SIG-M5 treated with dmso at 0.1 percent for 504 hours (cell line): ENCODE measurements around the gene POLR3A.

ENCODE experiments used
- DNase-seq: peaks from one replicate; lab custom pipeline; 2025; ENCODE audit not compliant: unreplicated experiment; lab: John Stamatoyannopoulos, UW

POLR3A gene

DNA sequence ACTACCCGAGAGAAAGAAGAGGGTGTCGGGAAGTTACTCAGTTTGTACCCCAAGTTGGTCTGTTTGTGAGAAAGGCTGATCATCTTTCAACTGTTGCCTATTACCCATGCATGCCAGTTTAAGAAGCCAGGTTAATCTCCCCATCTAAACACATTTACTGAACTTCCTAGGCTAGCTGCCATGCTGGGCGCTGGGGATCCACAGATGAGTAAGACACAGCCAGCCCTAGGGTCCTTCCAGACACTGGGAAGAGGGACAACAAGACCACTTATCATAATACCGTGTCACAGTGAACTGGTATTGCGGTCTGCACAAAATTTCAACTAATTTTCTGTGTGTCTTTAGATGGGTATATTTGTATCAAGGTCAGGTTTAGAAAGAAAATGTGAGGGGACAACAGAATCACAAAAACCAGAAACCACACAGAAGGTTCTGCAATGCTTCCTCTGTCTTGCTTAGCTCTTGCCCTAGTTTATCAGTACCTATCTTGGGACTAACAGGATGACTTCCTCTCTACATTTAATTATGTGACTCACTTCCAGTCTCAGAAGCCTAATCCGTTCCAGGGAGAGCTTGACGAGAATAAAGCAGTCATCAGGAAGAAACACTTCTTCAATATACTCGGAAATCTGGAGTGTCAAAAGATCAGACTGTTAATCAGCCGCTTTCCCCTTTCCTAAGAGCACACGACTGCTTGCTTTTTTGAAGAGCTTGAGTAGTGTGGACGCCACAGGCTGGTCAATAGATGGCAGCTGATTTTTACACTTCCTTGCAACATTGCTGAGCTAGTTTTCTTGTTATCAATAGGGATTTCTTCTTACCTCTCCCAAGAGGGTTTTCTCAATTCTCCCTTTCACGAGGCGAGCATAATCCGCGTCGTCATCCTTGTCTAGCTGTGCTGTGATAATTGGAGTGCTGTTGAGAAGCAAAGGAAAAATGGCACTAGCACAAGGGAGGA, 45.7 kb downstream of the POLR3A start:
- DNase-seq: no peak

DNA sequence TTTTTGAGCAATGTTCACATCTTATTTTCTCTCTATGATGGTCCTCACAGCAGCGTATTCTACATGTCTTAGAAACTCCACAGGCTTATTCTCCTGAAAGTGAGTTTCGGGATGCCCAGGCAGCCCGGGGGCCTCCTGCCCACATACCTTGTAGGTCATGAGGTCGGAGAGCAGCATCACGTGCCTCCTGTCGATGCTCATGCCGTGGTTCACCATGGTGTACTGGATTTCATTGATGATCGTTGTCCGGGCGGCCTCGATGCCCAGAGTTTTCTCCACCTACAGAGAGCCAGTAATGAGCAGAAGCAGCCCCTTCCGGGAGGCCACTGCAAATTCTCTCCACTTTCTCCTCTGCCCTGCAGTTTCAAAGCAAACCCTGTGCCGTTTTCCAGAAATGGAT, 48.0 kb downstream of the POLR3A start:
- no peak for DNase-seq

DNA sequence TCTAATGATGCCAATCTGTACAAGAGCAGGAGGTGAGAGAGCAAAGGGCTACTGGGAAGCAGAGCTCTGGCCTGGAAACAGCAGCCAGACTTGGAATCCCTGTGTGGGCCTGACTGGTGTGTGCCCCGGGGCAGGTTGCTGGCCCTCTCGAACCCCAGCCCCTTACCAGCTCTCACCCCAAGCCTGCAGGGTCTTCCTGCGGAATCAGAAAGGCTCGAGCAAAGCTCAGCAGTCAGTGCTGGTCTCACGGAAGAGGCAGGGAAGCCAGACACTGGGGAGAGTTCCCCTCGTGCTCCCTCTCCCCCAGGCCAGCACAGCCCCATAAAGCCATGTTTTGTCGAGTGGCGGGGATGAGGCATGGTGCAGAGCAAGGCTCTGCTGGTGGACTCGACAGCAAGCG, 50.1 kb downstream of the POLR3A start:
- no peak for DNase-seq

DNA sequence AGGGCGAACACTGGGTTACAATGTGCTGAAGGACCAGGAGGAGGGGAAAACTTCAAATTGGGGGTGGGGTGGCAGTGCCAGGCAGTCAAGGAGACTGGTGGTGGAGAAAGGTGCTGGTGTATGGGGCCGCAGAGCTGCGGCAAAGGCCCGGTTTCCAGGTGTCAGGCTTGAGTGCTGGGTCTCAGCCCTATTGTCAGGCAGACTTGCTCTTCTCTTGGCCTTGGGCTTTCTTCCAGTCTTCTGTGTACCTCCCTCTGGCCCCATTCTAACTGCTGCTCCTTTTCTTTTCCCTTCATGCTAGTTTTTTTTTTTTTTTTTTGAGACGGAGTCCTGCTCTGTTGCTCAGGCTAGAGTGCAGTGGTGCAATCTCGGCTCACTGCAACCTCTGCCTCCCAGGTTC, 51.0 kb downstream of the POLR3A start:
- DNase-seq: no peak

DNA sequence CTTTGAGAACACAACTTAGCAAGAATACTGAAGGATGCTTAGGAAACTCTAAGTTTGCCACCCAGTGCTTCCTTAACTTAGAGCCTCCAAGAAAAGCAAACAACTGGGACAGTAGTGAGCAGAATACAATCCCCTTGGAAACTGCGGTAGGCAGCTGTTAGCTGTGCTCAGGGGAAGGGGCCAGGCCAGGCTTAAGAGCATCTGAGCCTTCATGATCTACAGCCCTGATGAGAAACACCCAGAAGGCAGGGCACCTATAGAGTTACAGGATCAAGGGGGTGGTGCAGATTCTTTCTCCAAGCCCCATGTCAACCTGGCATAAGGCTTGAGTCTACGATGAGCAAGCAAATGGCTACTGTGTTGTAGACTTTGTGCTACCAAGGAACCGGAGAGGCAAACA, 51.4 kb downstream of the POLR3A start:
- DNase-seq: no peak

DNA sequence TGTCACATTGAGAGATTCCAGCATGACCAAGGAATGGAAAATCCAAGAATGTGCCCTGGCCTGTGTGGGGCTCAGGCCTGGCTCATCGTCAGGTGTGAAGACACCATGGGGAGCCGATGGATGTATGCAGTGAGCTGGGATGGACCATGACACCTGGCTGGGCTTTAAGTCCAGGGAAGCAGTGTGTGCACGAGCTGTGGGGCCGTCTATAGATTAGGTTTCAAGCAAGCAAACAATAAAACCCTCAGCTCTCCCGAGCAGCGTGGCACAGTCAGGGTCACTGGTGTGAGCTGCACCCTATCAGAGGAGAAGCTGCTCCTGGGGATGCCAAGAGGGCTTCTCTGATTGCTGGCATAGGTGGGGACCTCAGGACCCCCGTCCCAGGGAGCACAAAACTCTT, 52.3 kb downstream of the POLR3A start:
- DNase-seq: no peak

DNA sequence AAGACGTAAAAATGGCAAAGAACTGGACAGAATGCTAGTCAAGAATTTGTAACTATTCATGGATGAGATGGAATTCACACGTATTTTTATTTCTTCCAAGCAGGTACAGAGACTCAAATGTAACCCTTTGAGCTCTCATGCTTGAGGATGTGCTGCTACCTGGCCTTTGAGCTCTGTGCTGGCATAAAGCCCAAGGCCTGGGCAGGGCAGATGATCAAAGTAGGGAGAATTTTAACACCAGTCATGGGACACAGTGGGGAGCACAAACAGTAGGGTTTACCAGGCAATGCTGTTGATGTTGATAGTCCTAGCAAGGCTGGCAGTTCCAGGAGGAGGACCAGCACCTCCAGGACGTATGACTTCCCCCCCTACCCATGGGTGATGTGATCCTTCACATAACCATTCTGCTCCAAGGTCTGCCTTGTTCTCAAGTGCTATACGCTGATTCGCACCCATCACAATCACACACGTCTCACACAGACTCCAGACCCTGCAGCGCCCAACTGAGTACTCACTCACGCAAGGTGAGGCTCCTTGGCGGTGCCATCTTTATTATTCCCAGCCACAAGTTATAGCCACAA, 54.1 kb downstream of the POLR3A start:
- DNase-seq: no peak

GRCh38 chr10:77974396-77975074, 54.8 kb downstream of the POLR3A start:
- peak; percentile 5 for DNase-seq

GRCh38 chr10:77973276-77973675, 56.0 kb downstream of the POLR3A start:
- no peak for DNase-seq

- DNase-seq: no peak
These were observed 57.2 kb downstream of the POLR3A start for GRCh38 chr10:77972148-77972547.

GRCh38 chr10:77971804-77972144, 57.5 kb downstream of the POLR3A start:
- no peak for DNase-seq

DNA sequence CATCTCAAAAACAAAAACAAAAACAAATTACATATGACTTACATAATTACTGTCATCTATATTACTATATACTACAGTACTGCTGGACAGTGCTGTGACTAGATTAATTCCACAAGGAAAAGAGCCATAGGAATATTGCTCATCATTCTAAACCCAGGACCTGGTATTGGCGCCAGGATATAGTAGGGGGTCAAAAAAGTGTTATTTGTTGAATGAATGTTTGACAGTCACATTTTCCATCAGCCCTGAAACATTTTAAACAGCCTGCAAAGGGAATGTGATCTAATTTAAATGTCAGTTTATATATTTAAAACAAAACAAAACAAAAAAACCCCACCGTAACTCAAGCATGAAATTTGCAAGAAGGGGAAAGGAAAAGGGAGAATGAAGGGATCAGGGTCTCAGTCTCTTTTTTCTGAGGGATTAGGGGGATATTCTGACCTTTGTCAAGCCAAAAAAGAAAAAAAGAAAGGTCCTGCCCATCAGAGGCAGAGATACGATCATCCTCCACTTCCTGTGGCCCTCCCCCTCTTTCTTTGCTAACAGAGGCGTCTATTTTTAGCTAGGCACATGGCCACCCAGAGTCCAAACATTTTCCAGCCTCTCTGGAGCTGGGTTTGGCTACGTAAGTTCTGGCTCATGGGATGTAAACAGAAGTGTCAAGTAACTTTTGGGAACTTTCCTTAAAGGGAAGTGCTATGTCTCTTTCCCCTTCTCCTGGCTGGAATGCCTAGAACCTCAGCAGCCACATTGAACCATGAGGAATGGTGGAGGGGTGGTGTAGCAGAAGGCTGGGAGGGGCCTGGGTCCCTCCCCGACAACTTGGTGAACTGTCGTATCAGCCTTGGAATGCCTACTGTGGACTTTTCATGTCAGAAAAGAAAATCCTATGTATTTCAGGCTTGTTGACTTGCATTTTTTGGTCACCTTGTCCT, 58.2 kb downstream of the POLR3A start:
- peak; percentile 38 for DNase-seq

DNA sequence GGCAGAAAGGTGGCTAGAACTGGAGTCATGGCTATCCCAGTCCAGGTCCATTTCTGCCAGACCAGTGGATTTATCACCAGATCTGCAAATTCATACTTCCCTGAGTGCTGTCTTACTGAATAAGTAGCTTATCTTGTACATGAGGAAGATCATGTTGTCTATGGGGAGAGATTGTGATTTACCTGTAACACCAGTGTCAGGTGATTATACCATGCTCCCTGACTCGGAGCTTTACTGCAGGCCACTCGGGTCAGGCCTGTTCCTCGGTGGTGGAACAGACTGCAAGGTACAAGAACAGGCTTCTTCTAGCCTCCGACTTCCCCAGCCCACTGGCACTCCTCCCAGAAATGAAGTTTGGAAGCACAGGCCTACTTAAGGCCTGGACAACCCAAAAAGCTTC, 60.2 kb downstream of the POLR3A start:
- no peak for DNase-seq

DNA sequence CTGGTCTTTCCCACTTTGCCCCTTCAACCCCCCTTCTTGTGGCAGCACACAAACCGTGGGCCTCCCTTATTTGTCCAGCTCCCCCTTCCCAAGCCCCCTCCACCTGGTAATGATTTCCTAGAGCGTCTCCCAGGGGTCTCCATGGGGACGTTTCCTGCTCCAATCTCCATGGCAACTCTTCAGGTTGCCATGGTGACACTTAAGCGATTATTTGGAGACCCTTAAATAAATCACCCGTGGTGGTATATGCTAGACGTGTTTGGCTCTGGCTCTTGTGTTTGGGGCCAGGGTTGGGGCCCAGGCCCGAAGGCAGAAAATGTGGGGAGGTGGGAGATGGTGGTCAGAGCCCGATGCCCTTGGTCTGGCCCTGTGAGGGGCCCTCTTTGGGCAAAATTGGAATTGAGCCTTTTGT, 61.7 kb downstream of the POLR3A start:
- no peak for DNase-seq

DNA sequence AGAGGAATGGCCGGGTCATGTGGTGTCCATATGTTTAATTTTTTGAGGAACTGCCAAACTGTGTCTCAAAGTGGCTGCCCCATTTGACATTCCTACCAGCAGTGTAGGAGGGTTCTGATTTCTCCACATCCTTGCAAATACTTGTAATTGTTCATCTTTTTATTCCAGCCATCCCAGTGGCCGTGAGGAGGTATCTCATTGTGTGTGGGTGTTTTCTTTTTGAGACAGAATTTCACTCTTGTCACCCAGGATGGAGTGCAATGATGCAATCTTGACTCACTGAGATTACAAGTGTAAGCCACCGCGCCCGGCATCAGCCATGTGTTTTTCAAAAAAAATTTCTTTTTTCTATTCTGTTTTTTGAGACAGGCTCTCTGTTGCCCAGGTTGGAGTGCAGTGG, 64.0 kb downstream of the POLR3A start:
- DNase-seq: peak; percentile 8

GRCh38 chr10:77964811-77965210, 64.5 kb downstream of the POLR3A start:
- no peak for DNase-seq

- no peak for DNase-seq
These were observed 65.4 kb downstream of the POLR3A start for GRCh38 chr10:77963901-77964300.

- DNase-seq: no peak
These were observed 66.8 kb downstream of the POLR3A start for GRCh38 chr10:77962350-77963146.

GRCh38 chr10:77961668-77962067, 67.6 kb downstream of the POLR3A start:
- no peak for DNase-seq

GRCh38 chr10:77960829-77961329, 68.4 kb downstream of the POLR3A start:
- DNase-seq: no peak
